ENCODE results near the gene FAM131B.

Gene FAM131B

DNA sequence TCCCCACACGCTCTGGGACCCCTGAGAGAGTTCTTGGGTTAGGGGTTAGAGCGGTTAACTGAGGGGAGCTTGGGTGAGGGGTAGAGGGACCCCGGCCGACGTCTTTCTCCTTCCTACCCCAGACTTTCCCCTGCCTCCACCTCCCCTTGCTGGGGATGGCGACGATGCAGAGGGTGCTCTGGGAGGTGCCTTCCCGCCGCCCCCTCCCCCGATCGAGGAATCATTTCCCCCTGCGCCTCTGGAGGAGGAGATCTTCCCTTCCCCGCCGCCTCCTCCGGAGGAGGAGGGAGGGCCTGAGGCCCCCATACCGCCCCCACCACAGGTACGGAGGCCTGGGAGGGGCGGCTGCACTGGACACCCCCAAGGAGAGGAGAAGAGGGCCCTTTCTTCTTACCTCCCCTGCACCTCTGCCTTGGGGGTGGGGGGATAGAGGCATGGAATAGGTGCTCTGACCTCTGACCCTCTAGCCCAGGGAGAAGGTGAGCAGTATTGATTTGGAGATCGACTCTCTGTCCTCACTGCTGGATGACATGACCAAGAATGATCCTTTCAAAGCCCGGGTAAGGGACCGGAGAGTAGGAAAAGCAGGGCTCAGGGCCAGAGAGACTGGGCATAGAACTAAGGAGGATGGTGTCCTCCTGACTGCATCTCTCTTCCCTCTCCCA lies 19.7 kb upstream of the FAM131B start:
- Histone ChIP-seq H3K27ac (replicated peaks) (peak overlapping the region; percentile 88), H3K27me3 (ENCODE audit: insufficient read depth, poor library complexity, severe bottlenecking) (no peaks in the 10 kb centered on the region), H3K4me3 (replicated peaks; ENCODE audit: insufficient read depth, low read length) (peak overlapping the region; percentile 75)
- no peak for DNase-seq (ENCODE audit: low read depth in 1 of 2, low spot score in 1 of 2)
- TF ChIP-seq GABPA (IDR thresholded peaks at IDR 0.05; ENCODE audit: low read depth) (no peak), CTCF (IDR thresholded peaks at IDR 0.05; ENCODE audit: insufficient read depth, low read length) (no peak), SPI1 (IDR thresholded peaks at IDR 0.05; ENCODE audit: borderline replicate concordance, low read depth) (no peak), REST (IDR thresholded peaks at IDR 0.05; ENCODE audit: insufficient replicate concordance, low read depth) (no peak), POLR2AphosphoS5 (IDR thresholded peaks at IDR 0.05; ENCODE audit: low read depth) (no peak)

DNA sequence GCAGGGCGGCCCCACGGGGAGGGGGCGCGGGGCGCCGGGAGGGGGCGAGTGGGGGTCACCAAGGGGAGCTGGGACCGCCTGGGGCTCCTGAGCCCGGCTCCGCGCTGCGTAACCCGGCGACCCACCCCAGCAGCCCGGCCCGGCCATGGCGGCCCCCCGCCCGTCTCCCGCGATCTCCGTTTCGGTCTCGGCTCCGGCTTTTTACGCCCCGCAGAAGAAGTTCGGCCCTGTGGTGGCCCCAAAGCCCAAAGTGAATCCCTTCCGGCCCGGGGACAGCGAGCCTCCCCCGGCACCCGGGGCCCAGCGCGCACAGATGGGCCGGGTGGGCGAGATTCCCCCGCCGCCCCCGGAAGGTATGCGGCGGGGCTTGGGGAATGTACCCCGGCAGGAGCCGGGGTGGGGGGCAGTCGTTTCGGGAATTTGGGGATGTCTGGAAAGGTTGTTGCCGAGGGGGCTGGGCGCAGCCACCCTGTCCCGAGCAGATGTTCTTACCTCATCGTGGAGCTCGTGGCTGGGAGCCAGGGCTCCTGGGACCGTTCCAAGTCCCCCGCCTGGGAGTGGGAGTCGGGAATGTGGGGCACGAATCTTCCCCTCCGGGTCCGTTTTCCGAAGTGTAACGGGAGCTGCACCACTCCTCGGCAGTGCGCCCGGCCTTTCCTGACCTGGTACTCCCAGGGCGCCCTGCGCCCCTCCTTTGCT lies 19.1 kb upstream of the FAM131B start:
- Histone ChIP-seq H3K4me3 (replicated peaks; ENCODE audit: insufficient read depth, low read length) (peak overlapping the region; percentile 75), H3K27ac (replicated peaks) (peak overlapping the region; percentile 88), H3K27me3 (ENCODE audit: insufficient read depth, poor library complexity, severe bottlenecking) (no peaks in the 10 kb centered on the region)
- no peak for TF ChIP-seq SPI1 (IDR thresholded peaks at IDR 0.05; ENCODE audit: borderline replicate concordance, low read depth)
- TF ChIP-seq GABPA (IDR thresholded peaks at IDR 0.05; ENCODE audit: low read depth): 0 out of 2 replicates have a peak, but pooled peaks have one; percentile 10
- TF ChIP-seq POLR2AphosphoS5 (IDR thresholded peaks at IDR 0.05; ENCODE audit: low read depth): no peak
- no peak for TF ChIP-seq REST (IDR thresholded peaks at IDR 0.05; ENCODE audit: insufficient replicate concordance, low read depth)
- no peak for TF ChIP-seq CTCF (IDR thresholded peaks at IDR 0.05; ENCODE audit: insufficient read depth, low read length)
- DNase-seq (ENCODE audit: low read depth in 1 of 2, low spot score in 1 of 2): no peak

- peak; percentile 88 to 95 for DNase-seq (ENCODE audit: low read depth in 1 of 2, low spot score in 1 of 2)
- Histone ChIP-seq H3K27me3 (ENCODE audit: insufficient read depth, poor library complexity, severe bottlenecking) (no peaks in the 10 kb centered on the region), H3K4me3 (replicated peaks; ENCODE audit: insufficient read depth, low read length) (peak within 1 kb of the TSS; percentile 75), H3K27ac (replicated peaks) (peak within 1 kb of the TSS; percentile 97)
- TF ChIP-seq POLR2AphosphoS5 (IDR thresholded peaks at IDR 0.05; ENCODE audit: low read depth) (peak; percentile 67), REST (IDR thresholded peaks at IDR 0.05; ENCODE audit: insufficient replicate concordance, low read depth) (no peak)
Measured at GRCh38 chr7:143380646-143381426, 18.3 kb upstream of the FAM131B start, which contains the start of gene ZYX. ZYX (plus strand) TSS chr7:143381345; CDS start chr7:143381572, 227 bp downstream.
